Measurements from ENCODE around the gene MPL.

Gene MPL

DNA sequence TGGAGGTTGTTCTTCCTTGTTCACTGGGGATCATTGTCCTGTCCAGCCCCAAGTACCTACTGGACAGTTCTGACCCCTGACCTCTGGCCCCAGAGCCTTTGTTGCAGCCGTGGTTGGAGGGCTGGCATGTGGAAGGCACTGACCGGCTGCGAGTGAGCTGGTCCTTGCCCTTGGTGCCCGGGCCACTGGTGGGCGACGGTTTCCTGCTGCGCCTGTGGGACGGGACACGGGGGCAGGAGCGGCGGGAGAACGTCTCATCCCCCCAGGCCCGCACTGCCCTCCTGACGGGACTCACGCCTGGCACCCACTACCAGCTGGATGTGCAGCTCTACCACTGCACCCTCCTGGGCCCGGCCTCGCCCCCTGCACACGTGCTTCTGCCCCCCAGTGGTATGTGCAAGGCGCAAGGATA lies 25.4 kb upstream of the MPL start:
- Histone ChIP-seq H3K9me3 (ENCODE audit: control insufficient read depth, insufficient read depth, low read depth, low read length) (no peaks in the 10 kb centered on the region), H3K4me1 (ENCODE audit: control insufficient read depth, insufficient read depth, low read length) (no peaks in the 10 kb centered on the region), H3K27ac (ENCODE audit: extremely low read depth, low read depth, low read length) (no peak overlapping the region), H3K4me3 (ENCODE audit: low read depth, low read length) (no peak overlapping the region), H3K36me3 (ENCODE audit: control insufficient read depth in 2 of 2, insufficient read depth in 1 of 2, low read length in 2 of 2) (no peaks in the 10 kb centered on the region)
- TF ChIP-seq ZNF623 (tag by site-specific recombination; IDR thresholded peaks at IDR 0.05), result no peak
- TF ChIP-seq, protein P1, sequence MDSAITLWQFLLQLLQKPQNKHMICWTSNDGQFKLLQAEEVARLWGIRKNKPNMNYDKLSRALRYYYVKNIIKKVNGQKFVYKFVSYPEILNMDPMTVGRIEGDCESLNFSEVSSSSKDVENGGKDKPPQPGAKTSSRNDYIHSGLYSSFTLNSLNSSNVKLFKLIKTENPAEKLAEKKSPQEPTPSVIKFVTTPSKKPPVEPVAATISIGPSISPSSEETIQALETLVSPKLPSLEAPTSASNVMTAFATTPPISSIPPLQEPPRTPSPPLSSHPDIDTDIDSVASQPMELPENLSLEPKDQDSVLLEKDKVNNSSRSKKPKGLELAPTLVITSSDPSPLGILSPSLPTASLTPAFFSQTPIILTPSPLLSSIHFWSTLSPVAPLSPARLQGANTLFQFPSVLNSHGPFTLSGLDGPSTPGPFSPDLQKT (IDR thresholded peaks at IDR 0.05; ENCODE audit: borderline replicate concordance, low read depth, low read length), result no peak
- TF ChIP-seq SCRT1 (tag by site-specific recombination; IDR thresholded peaks at IDR 0.05; ENCODE audit: borderline replicate concordance), result no peak
- TF ChIP-seq, protein P2, sequence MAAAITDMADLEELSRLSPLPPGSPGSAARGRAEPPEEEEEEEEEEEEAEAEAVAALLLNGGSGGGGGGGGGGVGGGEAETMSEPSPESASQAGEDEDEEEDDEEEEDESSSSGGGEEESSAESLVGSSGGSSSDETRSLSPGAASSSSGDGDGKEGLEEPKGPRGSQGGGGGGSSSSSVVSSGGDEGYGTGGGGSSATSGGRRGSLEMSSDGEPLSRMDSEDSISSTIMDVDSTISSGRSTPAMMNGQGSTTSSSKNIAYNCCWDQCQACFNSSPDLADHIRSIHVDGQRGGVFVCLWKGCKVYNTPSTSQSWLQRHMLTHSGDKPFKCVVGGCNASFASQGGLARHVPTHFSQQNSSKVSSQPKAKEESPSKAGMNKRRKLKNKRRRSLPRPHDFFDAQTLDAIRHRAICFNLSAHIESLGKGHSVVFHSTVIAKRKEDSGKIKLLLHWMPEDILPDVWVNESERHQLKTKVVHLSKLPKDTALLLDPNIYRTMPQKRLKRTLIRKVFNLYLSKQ (tag by site-specific recombination; IDR thresholded peaks at IDR 0.05; ENCODE audit: borderline replicate concordance), result no peak
- TF ChIP-seq ZNF843 (tag by site-specific recombination; IDR thresholded peaks at IDR 0.05), result no peak
- TF ChIP-seq ZNF214 (tag by site-specific recombination; IDR thresholded peaks at IDR 0.05; ENCODE audit: borderline replicate concordance), result no peak
- TF ChIP-seq, protein P3, sequence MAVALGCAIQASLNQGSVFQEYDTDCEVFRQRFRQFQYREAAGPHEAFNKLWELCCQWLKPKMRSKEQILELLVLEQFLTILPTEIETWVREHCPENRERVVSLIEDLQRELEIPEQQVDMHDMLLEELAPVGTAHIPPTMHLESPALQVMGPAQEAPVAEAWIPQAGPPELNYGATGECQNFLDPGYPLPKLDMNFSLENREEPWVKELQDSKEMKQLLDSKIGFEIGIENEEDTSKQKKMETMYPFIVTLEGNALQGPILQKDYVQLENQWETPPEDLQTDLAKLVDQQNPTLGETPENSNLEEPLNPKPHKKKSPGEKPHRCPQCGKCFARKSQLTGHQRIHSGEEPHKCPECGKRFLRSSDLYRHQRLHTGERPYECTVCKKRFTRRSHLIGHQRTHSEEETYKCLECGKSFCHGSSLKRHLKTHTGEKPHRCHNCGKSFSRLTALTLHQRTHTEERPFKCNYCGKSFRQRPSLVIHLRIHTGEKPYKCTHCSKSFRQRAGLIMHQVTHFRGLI (tag by site-specific recombination; IDR thresholded peaks at IDR 0.05), result no peak
- TF ChIP-seq ZNF549 (tag by site-specific recombination; IDR thresholded peaks at IDR 0.05), result no peak
- TF ChIP-seq ZSCAN30 (tag by site-specific recombination; IDR thresholded peaks at IDR 0.05), result no peak
- TF ChIP-seq YY2 (tag by site-specific recombination; IDR thresholded peaks at IDR 0.05), result no peak
- TF ChIP-seq ZNF514 (tag by site-specific recombination; IDR thresholded peaks at IDR 0.05), result no peak
- CTCF ChIA-PET, result interaction anchor here (0.7 kb wide), 1 partner anchor 102 kb away, joined by 3 read pairs; no protein-coding TSS in a partner anchor
- POLR2A ChIA-PET, result no interaction called here

DNA sequence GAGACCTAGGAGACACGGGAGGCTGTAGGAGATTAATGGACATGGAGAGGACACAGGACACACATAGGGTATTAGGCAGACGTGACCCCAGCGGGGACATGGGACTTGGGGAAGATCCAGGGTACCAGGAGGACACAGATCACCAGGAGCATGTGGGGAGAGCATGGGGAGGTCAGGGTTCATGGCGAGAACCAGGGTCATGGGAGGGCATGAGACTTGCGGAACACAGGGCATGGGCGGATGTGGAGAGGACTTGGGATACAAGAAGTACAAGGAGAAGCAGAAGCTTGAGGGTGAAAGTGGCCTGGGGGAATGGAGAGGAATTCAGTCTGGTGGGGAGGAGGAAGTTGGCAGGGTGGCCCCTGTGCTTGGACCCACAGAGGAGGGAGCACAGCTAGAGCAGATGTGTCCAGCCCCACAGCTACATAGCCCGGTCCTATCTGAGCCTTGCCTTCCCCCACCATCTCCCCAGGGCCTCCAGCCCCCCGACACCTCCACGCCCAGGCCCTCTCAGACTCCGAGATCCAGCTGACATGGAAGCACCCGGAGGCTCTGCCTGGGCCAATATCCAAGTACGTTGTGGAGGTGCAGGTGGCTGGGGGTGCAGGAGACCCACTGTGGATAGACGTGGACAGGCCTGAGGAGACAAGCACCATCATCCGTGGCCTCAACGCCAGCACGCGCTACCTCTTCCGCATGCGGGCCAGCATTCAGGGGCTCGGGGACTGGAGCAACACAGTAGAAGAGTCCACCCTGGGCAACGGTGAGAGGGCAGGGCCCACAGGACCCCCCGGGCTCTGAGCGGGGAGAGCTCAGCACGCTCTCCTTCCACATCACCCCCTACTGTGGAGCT lies 24.7 kb upstream of the MPL start:
- no peaks in the 10 kb centered on the region for H3K36me3 ChIP-seq (ENCODE audit: control insufficient read depth in 2 of 2, insufficient read depth in 1 of 2, low read length in 2 of 2)
- POLR2A ChIA-PET, result no interaction called here
- H3K4me3 ChIP-seq (ENCODE audit: low read depth, low read length), result no peak overlapping the region
- no peaks in the 10 kb centered on the region for H3K9me3 ChIP-seq (ENCODE audit: control insufficient read depth, insufficient read depth, low read depth, low read length)
- no peaks in the 10 kb centered on the region for H3K4me1 ChIP-seq (ENCODE audit: control insufficient read depth, insufficient read depth, low read length)
- CTCF ChIA-PET, result no interaction called here
- TF ChIP-seq ZNF174 (tag by site-specific recombination; IDR thresholded peaks at IDR 0.05), result no peak
- no peak for TF ChIP-seq ZNF785 (tag by site-specific recombination; IDR thresholded peaks at IDR 0.05)
- TF ChIP-seq HOXA7 (CRISPR knock-in tag; IDR thresholded peaks at IDR 0.05; ENCODE audit: borderline replicate concordance), result no peak
- TF ChIP-seq, protein P4, sequence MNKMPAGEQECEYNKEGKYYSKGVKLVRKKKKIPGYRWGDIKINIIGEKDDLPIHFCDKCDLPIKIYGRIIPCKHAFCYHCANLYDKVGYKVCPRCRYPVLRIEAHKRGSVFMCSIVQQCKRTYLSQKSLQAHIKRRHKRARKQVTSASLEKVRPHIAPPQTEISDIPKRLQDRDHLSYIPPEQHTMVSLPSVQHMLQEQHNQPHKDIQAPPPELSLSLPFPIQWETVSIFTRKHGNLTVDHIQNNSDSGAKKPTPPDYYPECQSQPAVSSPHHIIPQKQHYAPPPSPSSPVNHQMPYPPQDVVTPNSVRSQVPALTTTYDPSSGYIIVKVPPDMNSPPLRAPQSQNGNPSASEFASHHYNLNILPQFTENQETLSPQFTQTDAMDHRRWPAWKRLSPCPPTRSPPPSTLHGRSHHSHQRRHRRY (tag by site-specific recombination; IDR thresholded peaks at IDR 0.05), result no peak
- TF ChIP-seq ZNF521 (tag by site-specific recombination; IDR thresholded peaks at IDR 0.05), result no peak
- TF ChIP-seq ZNF221 (tag by site-specific recombination; IDR thresholded peaks at IDR 0.05; ENCODE audit: borderline replicate concordance), result no peak
- no peak for TF ChIP-seq ZSCAN30 (tag by site-specific recombination; IDR thresholded peaks at IDR 0.05)
- TF ChIP-seq ZNF530 (tag by site-specific recombination; IDR thresholded peaks at IDR 0.05; ENCODE audit: low read depth), result no peak
- TF ChIP-seq ZNF366 (tag by site-specific recombination; conservative IDR thresholded peaks at IDR 0.05), result no peak
- no peak for TF ChIP-seq SP2 (tag by site-specific recombination; IDR thresholded peaks at IDR 0.05)
- TF ChIP-seq, protein P5, sequence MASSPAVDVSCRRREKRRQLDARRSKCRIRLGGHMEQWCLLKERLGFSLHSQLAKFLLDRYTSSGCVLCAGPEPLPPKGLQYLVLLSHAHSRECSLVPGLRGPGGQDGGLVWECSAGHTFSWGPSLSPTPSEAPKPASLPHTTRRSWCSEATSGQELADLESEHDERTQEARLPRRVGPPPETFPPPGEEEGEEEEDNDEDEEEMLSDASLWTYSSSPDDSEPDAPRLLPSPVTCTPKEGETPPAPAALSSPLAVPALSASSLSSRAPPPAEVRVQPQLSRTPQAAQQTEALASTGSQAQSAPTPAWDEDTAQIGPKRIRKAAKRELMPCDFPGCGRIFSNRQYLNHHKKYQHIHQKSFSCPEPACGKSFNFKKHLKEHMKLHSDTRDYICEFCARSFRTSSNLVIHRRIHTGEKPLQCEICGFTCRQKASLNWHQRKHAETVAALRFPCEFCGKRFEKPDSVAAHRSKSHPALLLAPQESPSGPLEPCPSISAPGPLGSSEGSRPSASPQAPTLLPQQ (tag by site-specific recombination; IDR thresholded peaks at IDR 0.05), result no peak
- TF ChIP-seq ZNF768 (tag by site-specific recombination; IDR thresholded peaks at IDR 0.05), result no peak
- no peak for TF ChIP-seq ZIC2 (tag by site-specific recombination; IDR thresholded peaks at IDR 0.05)
- TF ChIP-seq, protein P6, sequence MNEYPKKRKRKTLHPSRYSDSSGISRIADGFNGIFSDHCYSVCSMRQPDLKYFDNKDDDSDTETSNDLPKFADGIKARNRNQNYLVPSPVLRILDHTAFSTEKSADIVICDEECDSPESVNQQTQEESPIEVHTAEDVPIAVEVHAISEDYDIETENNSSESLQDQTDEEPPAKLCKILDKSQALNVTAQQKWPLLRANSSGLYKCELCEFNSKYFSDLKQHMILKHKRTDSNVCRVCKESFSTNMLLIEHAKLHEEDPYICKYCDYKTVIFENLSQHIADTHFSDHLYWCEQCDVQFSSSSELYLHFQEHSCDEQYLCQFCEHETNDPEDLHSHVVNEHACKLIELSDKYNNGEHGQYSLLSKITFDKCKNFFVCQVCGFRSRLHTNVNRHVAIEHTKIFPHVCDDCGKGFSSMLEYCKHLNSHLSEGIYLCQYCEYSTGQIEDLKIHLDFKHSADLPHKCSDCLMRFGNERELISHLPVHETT (tag by site-specific recombination; IDR thresholded peaks at IDR 0.05), result no peak
- H3K27ac ChIP-seq (ENCODE audit: extremely low read depth, low read depth, low read length), result no peak overlapping the region

Measured in HEK293 (cell line).